ENCODE results near the gene ZC3H10.
"Not testable (repeated sequence)": the region's sequence is repeated elsewhere in the genome, so short reads cannot be mapped to it uniquely, and the experiment has no call there.

Gene ZC3H10, protein sequence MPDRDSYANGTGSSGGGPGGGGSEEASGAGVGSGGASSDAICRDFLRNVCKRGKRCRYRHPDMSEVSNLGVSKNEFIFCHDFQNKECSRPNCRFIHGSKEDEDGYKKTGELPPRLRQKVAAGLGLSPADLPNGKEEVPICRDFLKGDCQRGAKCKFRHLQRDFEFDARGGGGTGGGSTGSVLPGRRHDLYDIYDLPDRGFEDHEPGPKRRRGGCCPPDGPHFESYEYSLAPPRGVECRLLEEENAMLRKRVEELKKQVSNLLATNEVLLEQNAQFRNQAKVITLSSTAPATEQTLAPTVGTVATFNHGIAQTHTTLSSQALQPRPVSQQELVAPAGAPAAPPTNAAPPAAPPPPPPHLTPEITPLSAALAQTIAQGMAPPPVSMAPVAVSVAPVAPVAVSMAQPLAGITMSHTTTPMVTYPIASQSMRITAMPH

DNA sequence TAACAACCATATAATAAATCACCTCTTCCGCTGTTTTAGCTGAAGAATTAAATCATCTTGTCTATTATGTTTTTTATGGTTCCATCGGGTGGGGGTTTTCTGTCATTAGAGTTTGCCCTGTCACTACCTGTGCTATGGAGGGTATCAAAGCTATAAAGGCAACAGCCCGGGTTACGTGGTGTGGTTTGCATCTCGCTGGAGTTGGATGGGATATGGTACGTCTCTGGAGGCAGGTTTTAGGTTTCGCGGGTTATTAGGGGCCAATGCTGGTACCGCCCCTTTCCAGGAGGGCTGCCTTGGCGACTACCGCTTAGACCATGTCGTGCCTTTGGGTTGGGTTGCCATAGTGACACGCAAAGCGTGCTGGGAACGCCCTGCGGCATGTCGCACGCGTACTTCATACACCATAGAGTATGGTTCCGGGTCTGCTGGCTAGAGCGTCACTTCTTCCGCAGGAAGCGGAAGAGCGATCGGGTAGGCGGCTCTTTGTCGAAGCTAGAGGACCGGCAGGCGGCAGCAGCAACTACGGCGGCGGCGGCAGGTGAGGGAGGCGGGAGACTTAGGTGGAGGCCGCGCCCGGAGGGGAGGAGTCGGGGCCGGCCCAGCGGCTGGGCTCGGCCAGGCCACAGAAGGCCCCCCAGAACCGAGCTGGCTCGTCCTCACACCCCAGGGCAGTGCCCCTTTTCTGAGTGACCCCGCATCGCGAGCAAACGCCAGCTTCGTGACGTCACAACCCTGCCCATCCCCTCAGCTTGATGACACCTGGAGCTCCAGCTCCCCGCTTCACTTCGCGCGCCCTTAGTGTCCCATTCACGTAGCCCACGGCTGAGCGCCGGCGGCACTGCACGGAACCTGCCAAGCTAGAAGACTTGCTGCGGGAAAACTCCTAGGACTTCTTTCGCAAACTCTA, at the start of gene ZC3H10:
TSS of gene ZC3H10 (plus strand) at position 489 of the 910 bp plus-strand sequence. CDS start 2,297 bp downstream, outside the sequence.
- DNase-seq (ENCODE audit: low read depth in 2 of 2): peak; percentile 96 to 98

DNA sequence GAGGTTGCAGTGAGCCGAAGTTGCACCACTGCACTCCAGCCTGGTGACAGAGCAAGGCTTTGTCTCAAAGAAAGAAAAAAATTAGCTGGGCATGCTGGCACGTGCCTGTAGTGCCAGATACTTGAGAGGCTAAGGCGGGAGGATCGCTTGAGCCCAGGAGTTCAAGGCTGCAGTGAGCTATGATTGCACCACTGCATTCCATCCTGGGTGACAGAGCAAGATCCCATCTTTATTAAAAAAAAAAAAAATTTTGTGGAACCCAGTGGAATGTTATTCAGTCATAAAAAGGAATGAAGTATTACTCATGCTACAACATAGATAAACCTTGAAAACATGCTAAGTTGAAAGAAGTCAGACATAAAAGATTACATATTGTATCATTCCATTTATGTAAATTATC, 46.4 kb upstream of the ZC3H10 start:
- DNase-seq (ENCODE audit: low read depth in 2 of 2): no peak

DNA sequence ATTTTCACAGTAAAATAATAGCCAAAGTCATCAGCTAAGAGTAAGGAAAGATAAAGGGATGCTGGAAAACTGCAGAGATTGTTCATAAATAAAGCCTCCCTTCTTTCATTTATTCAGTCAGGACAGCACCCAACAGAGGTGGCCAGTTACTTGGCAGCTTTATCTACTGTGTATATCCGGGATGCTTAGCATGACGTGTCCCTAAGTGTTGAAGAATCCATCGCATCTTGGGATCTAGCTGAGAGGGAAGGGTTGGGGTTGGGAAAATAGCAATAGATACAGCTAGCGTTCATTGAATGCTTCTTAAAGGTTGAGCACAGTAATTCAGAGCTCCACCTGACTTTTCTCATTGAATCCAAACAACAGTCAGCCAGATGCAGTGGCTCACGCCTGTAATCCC, 43.7 kb upstream of the ZC3H10 start:
- DNase-seq (ENCODE audit: low read depth in 2 of 2): no peak

DNA sequence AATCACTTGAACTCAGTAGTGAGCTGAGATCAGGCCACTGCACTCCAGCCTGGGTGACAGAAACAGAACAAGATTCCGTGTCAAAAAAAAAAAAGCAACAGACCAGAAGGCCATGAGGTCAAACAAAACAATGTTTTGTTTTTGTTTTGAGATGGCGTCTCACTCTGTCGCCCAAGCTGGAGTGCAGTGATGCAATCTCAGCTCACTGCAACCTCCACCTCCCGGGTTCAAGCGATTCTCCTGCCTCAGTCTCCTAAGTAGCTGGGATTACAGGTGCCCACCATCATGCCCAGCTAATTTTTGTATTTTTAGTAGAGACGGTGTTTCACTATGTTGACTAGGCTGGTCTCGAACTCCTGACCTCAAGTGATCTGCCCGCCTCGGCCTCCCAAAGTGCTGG, 40.1 kb upstream of the ZC3H10 start:
- DNase-seq (ENCODE audit: low read depth in 2 of 2): not testable (repeated sequence)

DNA sequence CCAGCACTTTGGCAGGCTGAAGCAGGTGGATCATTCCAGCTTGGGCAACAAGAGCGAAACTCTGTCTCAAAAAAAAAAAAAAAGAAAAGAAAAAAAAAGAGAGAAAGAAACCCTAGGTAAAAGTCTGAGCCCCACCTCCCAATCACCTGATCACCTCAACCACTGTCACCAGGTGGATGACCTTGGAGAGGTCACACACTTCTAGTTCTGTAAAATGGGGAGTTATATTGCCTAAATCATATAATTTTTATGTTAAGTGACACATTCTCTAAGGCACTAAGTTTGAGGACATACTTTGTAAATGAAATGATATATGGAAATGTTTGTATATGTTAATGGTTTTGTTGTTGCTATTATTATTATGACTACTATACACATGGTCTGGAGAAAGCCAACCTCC, 39.6 kb upstream of the ZC3H10 start:
- no peak for DNase-seq (ENCODE audit: low read depth in 2 of 2)

DNA sequence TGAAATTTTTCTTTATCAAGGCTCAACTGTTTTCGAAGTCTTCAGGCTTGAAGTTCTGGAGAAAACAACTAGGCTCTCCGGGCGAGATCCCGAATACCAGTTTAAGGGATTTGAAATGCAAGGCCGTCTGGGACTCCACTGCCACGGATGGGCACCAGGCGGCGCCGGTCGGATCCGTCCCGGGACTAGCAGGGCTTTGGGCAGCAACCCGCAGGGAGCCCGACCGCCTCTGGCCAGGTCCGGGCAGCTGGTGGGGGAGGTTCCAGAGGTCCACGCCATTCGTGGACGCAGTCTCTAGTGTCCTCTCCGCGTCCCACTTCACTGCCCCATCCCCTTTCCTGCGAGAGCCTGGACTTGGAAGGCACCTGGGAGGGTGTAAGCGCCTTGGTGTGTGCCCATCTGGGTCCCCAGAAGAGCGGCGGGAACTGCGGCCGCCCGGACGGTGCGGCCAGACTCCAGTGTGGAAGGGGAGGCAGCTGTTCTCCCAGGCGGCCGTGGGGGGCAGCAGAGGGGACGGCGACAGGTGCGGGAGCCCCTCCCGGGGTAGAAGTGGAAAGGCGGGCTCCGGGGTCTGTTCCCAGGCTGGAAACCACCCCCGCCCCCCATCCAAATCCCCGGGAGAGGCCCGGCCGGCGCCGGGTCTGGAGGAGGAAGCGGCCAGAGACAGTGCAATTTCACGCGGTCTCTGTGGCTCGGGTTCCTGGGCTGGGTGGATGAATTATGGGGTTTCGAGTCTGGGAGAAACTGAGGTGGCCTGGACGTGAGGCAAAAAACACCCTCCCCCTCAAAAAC, 38.9 kb upstream of the ZC3H10 start:
- DNase-seq (ENCODE audit: low read depth in 2 of 2): peak in 1 of 2 donors; percentile 47

DNA sequence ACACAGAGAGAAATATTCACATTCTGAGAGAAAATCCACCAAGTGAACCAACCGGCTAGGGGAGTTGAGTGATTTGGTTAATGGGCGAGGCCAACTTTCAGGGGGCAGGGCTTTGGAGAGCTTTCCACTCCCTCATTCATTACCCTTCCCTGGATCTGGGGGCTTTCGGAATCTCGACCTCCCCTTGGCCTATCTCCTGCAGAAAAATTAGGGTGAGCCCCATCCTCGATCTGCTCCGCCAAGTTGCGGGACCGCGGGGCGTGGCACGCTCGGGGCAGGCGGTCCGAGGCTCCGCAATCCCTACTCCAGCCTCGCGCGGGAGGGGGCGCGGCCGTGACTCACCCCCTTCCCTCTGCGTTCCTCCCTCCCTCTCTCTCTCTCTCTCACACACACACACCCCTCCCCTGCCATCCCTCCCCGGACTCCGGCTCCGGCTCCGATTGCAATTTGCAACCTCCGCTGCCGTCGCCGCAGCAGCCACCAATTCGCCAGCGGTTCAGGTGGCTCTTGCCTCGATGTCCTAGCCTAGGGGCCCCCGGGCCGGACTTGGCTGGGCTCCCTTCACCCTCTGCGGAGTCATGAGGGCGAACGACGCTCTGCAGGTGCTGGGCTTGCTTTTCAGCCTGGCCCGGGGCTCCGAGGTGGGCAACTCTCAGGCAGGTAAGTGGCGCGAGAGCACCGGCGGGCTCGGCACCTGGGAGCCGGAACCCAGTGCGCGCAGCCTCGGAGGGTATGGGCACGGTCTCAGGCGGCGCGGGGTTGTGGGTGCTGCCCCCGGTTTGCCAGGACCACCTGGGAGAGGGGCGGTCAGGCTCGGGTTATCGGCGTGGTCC, 38.1 kb upstream of the ZC3H10 start, which contains the start of gene ERBB3:
TSS of gene ERBB3 (plus strand) at position 443 of the 833 bp plus-strand sequence. CDS start at position 579, 136 bp downstream.
- DNase-seq (ENCODE audit: low read depth in 2 of 2): peak; percentile 46 to 73

DNA sequence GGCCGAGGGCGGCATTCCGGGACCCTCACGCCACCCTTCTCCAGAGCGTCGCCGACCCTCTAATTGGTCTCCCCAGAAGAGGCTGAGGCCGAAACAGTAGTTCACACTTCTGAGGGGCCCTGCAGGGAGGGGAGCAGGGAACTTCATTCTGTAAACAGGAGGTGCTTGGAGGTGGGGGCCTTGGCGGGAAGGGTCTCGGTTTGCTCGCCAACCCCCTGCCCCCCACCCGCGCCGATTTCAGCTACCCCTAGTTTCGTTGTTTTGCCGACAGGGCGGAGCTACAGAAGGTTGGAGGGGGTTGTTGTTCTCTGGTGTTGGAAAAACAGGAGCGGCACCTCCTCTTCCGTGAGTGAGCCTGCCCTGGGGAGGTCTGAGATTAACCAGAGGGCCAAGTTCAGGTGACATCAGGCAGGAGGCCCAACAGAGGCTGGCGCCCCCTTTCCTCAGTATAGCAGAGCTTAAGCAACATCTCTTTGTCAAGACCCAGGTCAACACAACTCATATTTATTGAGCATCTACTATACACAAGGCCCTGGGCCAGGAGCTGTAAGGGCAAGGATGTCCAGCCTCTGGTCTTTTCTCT, 37.4 kb upstream of the ZC3H10 start:
- no peak for DNase-seq (ENCODE audit: low read depth in 2 of 2)

DNA sequence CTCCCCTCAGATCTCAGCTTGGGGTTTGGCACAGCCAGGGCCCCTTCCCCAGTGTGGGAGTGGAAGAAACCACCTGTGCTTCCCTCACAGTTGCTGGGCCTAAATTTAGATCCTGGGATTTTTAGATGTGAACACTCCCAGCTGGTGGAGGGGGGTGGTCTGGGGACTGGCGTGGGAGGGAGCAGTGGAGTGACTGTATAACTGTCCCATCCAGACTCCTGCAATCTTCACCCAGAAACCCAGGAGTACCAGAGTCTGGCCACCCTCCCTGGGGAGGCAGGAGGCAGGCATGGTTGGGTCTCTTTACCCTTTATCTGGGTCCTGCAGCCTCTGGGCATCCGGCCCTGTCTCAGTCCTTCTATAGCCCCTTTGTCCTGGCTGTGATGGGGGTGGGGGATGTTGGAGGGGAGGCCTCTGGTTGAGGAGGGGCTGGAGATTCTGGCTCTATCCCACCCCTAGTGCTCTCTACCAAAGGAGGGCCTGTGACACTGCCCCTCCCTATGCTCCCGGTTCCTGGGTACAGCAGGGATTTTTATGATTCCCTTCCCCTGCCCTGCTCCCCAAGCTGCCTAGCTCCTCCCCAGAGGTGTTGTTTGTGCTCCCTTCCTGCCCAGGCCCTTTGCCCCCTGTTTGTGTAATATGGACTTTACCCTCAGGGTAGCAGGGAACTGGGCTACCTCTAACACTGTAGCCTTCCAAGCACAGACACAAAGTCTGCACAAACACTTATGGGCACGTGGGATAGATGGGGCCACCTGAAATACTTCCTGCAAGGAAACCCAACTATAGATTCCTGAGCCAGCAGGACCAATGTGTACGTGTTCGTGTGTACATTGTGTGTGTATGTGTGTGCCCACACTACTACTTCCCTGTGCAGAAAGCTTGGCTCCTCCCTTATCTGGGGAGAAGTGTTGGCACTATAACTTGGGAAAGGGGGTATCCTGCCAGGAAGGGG, 36.4 kb upstream of the ZC3H10 start:
- no peak for DNase-seq (ENCODE audit: low read depth in 2 of 2)

DNA sequence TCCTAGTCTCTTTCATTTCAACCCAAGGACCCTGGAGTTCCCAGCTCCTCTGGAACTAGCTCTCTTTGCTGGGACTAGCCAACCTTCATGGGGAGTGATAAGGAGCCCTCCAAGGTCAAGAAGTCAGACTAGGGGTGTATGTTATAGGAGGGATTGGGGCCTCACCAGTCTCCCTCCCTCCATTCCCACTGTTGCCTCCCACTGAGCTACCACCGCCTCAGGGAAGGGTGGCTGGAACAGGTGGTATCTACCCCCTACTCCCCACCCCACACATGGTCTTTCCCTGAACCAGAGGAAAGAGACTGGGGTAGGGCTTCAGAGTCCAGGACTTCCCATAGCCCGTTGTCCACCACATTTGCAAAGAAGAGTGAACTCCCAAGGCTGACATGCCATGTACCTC, 35.7 kb upstream of the ZC3H10 start:
- no peak for DNase-seq (ENCODE audit: low read depth in 2 of 2)

DNA sequence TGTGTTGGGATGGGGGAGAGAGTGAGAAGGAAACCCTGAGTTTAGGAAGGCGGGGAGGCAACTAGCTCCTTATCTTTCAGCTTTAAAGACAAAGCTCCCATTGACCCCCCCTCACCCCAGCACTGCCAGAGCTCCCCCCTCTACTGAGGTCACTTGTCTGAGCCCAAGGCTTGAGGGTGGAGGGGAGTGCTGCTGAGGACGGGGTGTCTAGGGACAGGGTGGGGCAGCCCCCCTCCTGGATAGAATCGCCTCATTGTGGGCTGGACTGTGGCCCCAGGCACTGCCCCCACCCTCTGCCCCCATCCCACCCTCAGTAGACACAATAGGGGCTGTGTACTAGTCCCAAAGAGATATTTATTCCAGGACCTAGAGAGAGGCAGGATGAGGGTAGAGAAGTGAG, 35.1 kb upstream of the ZC3H10 start:
- no peak for DNase-seq (ENCODE audit: low read depth in 2 of 2)

DNA sequence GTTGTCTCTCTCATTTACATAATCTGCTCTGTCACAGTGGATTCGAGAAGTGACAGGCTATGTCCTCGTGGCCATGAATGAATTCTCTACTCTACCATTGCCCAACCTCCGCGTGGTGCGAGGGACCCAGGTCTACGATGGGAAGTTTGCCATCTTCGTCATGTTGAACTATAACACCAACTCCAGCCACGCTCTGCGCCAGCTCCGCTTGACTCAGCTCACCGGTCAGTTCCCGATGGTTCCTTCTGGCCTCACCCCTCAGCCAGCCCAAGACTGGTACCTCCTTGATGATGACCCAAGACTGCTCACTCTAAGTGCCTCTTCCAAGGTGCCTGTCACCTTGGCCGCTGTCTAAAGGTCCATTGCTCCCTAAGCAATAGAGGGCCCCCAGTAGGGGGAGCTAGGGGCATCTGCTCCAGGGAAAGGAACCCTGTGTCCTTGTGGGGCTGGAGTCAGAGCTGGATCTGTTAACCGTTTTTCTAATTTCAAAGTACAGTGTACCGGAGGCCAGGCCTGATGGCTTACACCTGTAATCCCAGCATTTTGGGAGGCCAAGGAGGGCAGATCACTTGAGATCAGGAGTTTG, 33.0 kb upstream of the ZC3H10 start:
- no peak for DNase-seq (ENCODE audit: low read depth in 2 of 2)

DNA sequence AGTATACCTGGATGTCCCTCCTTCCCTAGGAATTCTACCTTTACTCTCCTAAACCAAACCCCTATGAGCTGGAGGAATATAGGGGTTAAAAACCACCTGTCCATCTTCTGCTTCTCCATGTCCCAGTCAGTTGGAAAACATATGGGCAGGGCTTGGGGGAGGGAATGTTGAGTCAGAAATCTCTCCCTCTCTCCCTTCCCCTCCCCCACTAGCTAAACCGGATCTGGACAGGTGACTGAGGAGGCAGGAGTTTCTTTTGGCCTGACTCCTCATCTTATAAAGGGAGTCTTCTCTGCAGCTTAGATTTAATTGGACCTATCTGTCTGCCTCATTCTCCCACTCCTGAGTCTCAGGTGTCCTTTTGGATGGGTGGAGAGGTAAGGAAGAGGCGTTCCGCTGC, 32.0 kb upstream of the ZC3H10 start:
- no peak for DNase-seq (ENCODE audit: low read depth in 2 of 2)

DNA sequence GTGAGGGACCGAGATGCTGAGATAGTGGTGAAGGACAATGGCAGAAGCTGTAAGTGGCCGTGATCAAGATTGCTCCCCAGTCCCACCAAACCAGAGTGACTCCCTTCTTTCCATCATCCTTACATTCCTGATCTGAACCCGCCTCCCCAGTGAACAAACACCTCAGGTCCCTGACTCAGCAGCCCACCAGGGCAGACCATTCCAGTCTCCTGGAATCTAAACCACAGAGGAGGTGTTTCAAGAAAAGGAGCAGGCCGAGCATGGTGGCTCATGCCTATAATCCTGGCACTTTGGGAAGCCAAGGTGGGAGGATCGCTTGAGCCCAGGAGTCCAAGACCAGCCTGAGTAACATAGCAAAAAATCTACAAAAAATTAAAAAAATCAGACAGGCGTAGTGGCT, 31.5 kb upstream of the ZC3H10 start:
- no peak for DNase-seq (ENCODE audit: low read depth in 2 of 2)

DNA sequence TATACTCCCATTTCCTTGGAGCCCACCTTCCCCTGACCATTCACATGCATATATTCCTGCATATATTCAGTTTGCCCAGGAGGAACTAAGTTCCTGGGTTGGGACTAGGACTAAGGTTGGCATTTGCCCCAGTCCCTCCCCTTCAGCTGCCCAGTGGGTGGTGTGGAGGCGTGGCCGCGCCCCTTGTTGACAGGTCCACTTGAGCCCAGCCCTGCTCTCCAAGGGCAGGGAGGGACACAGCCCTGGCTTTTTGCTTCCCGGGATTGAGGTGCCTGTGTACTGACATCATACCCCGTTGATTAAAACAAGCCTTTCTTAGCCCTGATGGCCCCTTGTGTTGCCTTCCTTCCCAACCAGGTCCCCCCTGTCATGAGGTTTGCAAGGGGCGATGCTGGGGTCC, 30.8 kb upstream of the ZC3H10 start:
- no peak for DNase-seq (ENCODE audit: low read depth in 2 of 2)

DNA sequence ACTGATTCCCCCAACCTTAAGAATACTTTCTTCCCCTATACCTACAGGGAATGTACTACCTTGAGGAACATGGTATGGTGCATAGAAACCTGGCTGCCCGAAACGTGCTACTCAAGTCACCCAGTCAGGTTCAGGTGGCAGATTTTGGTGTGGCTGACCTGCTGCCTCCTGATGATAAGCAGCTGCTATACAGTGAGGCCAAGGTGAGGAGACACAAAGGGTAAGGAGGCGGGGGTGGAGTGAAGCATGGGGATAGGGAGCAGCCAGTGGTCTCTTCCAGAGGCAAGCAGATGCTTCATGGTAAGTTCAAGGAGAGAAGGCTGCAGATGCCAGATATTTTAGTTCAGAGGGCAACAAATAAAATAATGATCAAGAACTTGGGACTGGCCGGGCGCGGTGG, 20.3 kb upstream of the ZC3H10 start:
- DNase-seq (ENCODE audit: low read depth in 2 of 2): no peak

DNA sequence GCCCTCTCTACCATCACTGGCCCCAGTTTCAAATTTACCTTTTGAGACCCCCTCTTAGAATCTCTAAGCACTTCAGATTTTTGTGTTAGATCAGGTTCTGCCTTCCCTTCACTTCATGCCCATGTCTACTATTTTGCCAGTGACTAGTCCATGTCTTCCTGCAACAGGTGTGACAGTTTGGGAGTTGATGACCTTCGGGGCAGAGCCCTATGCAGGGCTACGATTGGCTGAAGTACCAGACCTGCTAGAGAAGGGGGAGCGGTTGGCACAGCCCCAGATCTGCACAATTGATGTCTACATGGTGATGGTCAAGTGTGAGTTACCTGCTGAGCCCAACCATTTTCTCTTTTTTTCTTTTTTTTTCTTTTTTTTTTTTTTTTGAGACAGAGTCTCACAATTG, 19.5 kb upstream of the ZC3H10 start:
- DNase-seq (ENCODE audit: low read depth in 2 of 2): no peak

DNA sequence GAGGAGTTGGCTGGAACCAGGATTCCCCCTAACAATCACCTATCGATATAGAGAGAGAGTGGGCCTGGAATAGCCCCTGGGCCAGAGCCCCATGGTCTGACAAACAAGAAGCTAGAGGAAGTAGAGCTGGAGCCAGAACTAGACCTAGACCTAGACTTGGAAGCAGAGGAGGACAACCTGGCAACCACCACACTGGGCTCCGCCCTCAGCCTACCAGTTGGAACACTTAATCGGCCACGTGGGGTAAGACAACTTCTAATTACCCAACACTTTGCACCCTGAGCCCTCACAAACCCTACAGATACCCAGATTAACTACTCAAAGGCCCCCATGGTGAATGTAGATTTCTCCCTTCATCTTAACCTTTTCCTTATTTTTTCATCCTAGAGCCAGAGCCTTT, 18.3 kb upstream of the ZC3H10 start:
- DNase-seq (ENCODE audit: low read depth in 2 of 2): no peak

DNA sequence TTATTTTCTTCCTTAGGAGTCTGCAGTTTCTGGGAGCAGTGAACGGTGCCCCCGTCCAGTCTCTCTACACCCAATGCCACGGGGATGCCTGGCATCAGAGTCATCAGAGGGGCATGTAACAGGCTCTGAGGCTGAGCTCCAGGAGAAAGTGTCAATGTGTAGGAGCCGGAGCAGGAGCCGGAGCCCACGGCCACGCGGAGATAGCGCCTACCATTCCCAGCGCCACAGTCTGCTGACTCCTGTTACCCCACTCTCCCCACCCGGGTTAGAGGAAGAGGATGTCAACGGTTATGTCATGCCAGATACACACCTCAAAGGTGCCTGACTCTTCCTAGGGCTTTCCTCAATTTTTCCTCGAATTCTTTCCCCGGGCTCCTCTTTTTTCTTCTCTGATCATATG, 17.0 kb upstream of the ZC3H10 start:
- DNase-seq (ENCODE audit: low read depth in 2 of 2): no peak
